Left ventricle myocardium inferior (tissue), 1 donor: ENCODE results near the gene CHD9. TPM values are rescaled to one million over a fixed set of nuclear protein-coding genes. Genes with fewer than 3 reads are reported as not detected.

Source experiments
- DNase-seq: peaks from one replicate; pipeline ENCODE4 v3.0.0-alpha.2; 2020
- H3K27ac ChIP-seq: fragments of 200-600 bp; replicated peaks from 2 replicates; pipeline ENCODE4 v1.8.0; 2021
- H3K27me3 ChIP-seq: fragments of 200-600 bp; 2 replicates; pipeline ENCODE4 v1.8.0; 2021; ENCODE audit warnings: low read depth
- H3K36me3 ChIP-seq: fragments of 200-600 bp; 2 replicates; pipeline ENCODE4 v1.8.0; 2021
- H3K4me1 ChIP-seq: fragments of 200-600 bp; 2 replicates; pipeline ENCODE4 v1.8.0; 2021
- H3K4me3 ChIP-seq: fragments of 200-600 bp; 2 replicates; pipeline ENCODE4 v1.8.0; 2021; ENCODE audit warnings: mild to moderate bottlenecking, moderate library complexity
- H3K9me3 ChIP-seq: fragments of 200-600 bp; replicated peaks from 2 replicates; pipeline ENCODE4 v1.8.0; 2021
- CTCF ChIP-seq: fragments of 200-600 bp; IDR thresholded peaks from 2 replicates; pipeline ENCODE4 v1.8.0; 2021; ENCODE audit warnings: antibody characterized with exemption, mild to moderate bottlenecking, borderline replicate concordance
- intact Hi-C: fragments of 100-400 bp; cut with micrococcal nuclease; formaldehyde crosslinking; loops from one replicate; pipeline ENCODE4 v1.11.0; 2022
- total RNA-seq: library from RNA; stranded (reverse); fragmentation: NEBNext Ultra II Directional; extraction: Animal tissue kit (Norgen Biotek cat#: 25700); gene quantifications from one replicate; pipeline ENCODE4 v1.2.1, GENCODE V29; 2021
- donor health status: DM: no; HTN: yes; CAD: no; lungs with severe emphysema.

The CHD9 gene
- total RNA-seq, 1 donor from 2014 or later, result 38.9 TPM

GRCh38 chr16:53147500-53148065, 92.8 kb downstream of the CHD9 start:
- intact Hi-C loops, result no loop called here
- TF ChIP-seq CTCF, result no peak
- no peak overlapping the region for H3K4me3 ChIP-seq
- H3K9me3 ChIP-seq, result peaks cover 23% of the 10 kb centered on the region
- H3K27ac ChIP-seq, result no peak overlapping the region
- H3K4me1 ChIP-seq, result peaks cover 21% of the 10 kb centered on the region
- no peak for DNase-seq
- peaks cover 8% of the 10 kb centered on the region for H3K36me3 ChIP-seq
- no peaks in the 10 kb centered on the region for H3K27me3 ChIP-seq

- Histone ChIP-seq H3K27me3 (no peaks in the 10 kb centered on the region), H3K36me3 (peaks cover 8% of the 10 kb centered on the region), H3K27ac (no peak overlapping the region), H3K4me1 (peaks cover 43% of the 10 kb centered on the region), H3K9me3 (peaks cover 23% of the 10 kb centered on the region), H3K4me3 (no peak overlapping the region)
- intact Hi-C loops, result no loop called here
- no peak for TF ChIP-seq CTCF
- no peak for DNase-seq
These were observed 96.0 kb downstream of the CHD9 start for GRCh38 chr16:53150769-53151168.

GRCh38 chr16:53152329-53152728, 97.5 kb downstream of the CHD9 start:
- no peak overlapping the region for H3K27ac ChIP-seq
- DNase-seq, result no peak
- intact Hi-C loops, result no loop called here
- peaks cover 38% of the 10 kb centered on the region for H3K4me1 ChIP-seq
- no peak for TF ChIP-seq CTCF
- H3K9me3 ChIP-seq, result peaks cover 23% of the 10 kb centered on the region
- H3K27me3 ChIP-seq, result no peaks in the 10 kb centered on the region
- H3K36me3 ChIP-seq, result peaks cover 24% of the 10 kb centered on the region
- H3K4me3 ChIP-seq, result no peak overlapping the region

GRCh38 chr16:53153130-53153529, 98.3 kb downstream of the CHD9 start:
- no peak for TF ChIP-seq CTCF
- Histone ChIP-seq H3K36me3 (peaks cover 27% of the 10 kb centered on the region), H3K27me3 (no peaks in the 10 kb centered on the region), H3K9me3 (peaks cover 23% of the 10 kb centered on the region), H3K4me3 (no peak overlapping the region), H3K27ac (no peak overlapping the region), H3K4me1 (peaks cover 32% of the 10 kb centered on the region)
- no peak for DNase-seq
- intact Hi-C loops, result no loop called here

GRCh38 chr16:53154513-53154912, 99.7 kb downstream of the CHD9 start:
- Histone ChIP-seq H3K9me3 (peaks cover 21% of the 10 kb centered on the region), H3K27ac (no peak overlapping the region), H3K27me3 (no peaks in the 10 kb centered on the region), H3K4me3 (no peak overlapping the region), H3K36me3 (peaks cover 22% of the 10 kb centered on the region), H3K4me1 (peaks cover 33% of the 10 kb centered on the region)
- intact Hi-C loops, result no loop called here
- no peak for TF ChIP-seq CTCF
- DNase-seq, result no peak
